Testis (tissue), 2 donors: ENCODE data around the gene COL12A1.

Experiments used
- POLR2A ChIP-seq: fragments of 450-650 bp; IDR thresholded peaks from one replicate; pipeline ENCODE4 v1.6.1; 2017; ENCODE audit warnings: antibody characterized with exemption, mild to moderate bottlenecking, moderate library complexity
- TF ChIP-seq, protein P1 (sequence below), 3 experiments: fragments of 450-650 bp in 2 of 3; fragments of 200-600 bp in 1 of 3; sonication (generic) in 1 of 3; IDR thresholded peaks; one replicate each; pipeline ENCODE4 v1.5.1; 2016 to 2019; ENCODE audit warnings: antibody characterized with exemption in 3 of 3, mild to moderate bottlenecking in 2 of 3, moderate library complexity in 1 of 3

DNA sequence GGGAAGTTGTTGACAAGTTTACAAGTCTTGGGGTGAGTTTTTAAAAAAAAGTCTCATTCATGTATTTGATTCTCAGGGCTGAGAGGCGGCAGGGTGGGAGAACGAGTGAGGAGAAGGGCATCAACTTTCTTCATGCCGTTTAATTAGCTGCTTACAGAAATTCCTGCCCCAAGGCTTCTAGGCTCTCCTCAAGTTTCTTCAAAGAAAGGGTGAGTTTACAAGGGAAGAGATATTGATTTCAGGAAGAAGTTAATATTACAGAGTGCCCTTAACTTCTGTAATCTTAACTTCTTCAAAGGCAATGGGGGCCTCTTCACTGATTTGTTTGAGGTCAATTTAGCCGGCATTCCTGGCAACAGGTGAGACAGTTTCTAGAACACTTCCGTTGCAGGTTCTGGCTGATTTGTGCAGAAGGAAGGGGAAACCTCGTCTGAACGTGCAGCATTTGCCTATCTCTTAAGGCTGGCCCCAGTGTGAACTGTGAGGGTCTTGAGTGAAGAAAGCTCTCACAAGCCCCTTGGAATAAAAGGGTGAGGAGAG, 3.4 kb upstream of the COL12A1 start:
- TF ChIP-seq, protein P1, sequence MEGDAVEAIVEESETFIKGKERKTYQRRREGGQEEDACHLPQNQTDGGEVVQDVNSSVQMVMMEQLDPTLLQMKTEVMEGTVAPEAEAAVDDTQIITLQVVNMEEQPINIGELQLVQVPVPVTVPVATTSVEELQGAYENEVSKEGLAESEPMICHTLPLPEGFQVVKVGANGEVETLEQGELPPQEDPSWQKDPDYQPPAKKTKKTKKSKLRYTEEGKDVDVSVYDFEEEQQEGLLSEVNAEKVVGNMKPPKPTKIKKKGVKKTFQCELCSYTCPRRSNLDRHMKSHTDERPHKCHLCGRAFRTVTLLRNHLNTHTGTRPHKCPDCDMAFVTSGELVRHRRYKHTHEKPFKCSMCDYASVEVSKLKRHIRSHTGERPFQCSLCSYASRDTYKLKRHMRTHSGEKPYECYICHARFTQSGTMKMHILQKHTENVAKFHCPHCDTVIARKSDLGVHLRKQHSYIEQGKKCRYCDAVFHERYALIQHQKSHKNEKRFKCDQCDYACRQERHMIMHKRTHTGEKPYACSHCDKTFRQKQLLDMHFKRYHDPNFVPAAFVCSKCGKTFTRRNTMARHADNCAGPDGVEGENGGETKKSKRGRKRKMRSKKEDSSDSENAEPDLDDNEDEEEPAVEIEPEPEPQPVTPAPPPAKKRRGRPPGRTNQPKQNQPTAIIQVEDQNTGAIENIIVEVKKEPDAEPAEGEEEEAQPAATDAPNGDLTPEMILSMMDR (IDR thresholded peaks at IDR 0.05), result no peak
- TF ChIP-seq POLR2A, result no peak
